ENCODE results near the gene SCMH1. TPM values are rescaled to one million over a fixed set of nuclear protein-coding genes. Genes with fewer than 3 reads are reported as not detected.

Gene SCMH1
- polyA plus RNA-seq, 2 of the 4 experiments (the other 2 are of a cell fraction), result 11.6 to 26.7 TPM

DNA sequence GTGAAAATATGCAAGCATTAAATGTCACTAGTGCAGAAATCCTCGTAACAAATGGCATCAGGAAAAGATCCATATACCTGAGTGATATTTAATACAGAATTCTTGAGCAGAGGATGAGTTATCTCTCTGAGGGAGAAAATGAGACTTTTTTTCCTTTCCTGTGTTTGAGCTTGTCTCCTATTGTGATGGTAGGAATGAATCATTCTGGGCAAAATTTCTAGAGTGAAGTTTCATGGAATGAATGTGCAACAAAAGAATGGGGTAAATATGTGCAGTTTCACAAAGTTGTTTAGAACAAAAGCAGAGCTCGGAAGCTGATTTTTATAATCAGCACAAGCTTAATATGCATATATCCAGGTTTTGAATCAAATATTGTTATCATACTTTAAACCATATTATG is 258.0 kb downstream of the SCMH1 start (continued):
- TF ChIP-seq FOXS1 (CRISPR knock-in tag; IDR thresholded peaks at IDR 0.05) (no peak), TP53 (CRISPR knock-in tag; IDR thresholded peaks at IDR 0.05) (no peak)

- no peak for ATAC-seq
- H3K4me3 ChIP-seq, result peak overlapping the region; percentile 93
- WGBS (ENCODE audit: missing lambda C conversion rate), result 63% methylated on average over 1 of the region's 1 CpG
- peaks cover 65% of the 10 kb centered on the region for H3K4me1 ChIP-seq
- DNase-seq (ENCODE audit: low read depth in 1 of 2, low spot score in 1 of 2), result no peak
- no peak for FAIRE-seq
- H3K27ac ChIP-seq, result peak overlapping the region; percentile 99 to 100
- POLR2A ChIA-PET, result interaction anchor here (1.0 kb wide), 1 partner anchor 20 kb away, joined by 3 read pairs; no protein-coding TSS in a partner anchor
- H3K4me2 ChIP-seq, result peak overlapping the region; percentile 93
- H3K9me3 ChIP-seq, result no peaks in the 10 kb centered on the region
- CTCF ChIA-PET, result interaction anchor here (1.2 to 3.1 kb wide), 2 partner anchors 21 to 30 kb away, joined by 6 to 8 read pairs; no protein-coding TSS in a partner anchor
- TF ChIP-seq CEBPB (IDR thresholded peaks at IDR 0.05) (no peak), RARB (CRISPR knock-in tag; IDR thresholded peaks at IDR 0.05) (no peak), JUN (IDR thresholded peaks at IDR 0.05) (no peak), KDM1A (IDR thresholded peaks at IDR 0.05; ENCODE audit: low read depth) (no peak), BCL3 (IDR thresholded peaks at IDR 0.05) (no peak), HES2 (IDR thresholded peaks at IDR 0.05) (no peak), JUNB (IDR thresholded peaks at IDR 0.05) (no peak), TFCP2L1 (CRISPR knock-in tag; IDR thresholded peaks at IDR 0.05) (no peak), RNF2 (IDR thresholded peaks at IDR 0.05; ENCODE audit: borderline replicate concordance, low read depth) (no peak), MAFK (IDR thresholded peaks at IDR 0.05; ENCODE audit: partially characterized antibody) (no peak), SMC3 (IDR thresholded peaks at IDR 0.05) (no peak), MAZ (IDR thresholded peaks at IDR 0.05; ENCODE audit: borderline replicate concordance, low read depth, low read length) (no peak), RFX5 (IDR thresholded peaks at IDR 0.05) (no peak)
- TF ChIP-seq, protein P1, sequence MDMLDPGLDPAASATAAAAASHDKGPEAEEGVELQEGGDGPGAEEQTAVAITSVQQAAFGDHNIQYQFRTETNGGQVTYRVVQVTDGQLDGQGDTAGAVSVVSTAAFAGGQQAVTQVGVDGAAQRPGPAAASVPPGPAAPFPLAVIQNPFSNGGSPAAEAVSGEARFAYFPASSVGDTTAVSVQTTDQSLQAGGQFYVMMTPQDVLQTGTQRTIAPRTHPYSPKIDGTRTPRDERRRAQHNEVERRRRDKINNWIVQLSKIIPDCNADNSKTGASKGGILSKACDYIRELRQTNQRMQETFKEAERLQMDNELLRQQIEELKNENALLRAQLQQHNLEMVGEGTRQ (IDR thresholded peaks at IDR 0.05), result no peak
These were observed 258.8 kb downstream of the SCMH1 start for GRCh38 chr1:40983286-40983685.

DNA sequence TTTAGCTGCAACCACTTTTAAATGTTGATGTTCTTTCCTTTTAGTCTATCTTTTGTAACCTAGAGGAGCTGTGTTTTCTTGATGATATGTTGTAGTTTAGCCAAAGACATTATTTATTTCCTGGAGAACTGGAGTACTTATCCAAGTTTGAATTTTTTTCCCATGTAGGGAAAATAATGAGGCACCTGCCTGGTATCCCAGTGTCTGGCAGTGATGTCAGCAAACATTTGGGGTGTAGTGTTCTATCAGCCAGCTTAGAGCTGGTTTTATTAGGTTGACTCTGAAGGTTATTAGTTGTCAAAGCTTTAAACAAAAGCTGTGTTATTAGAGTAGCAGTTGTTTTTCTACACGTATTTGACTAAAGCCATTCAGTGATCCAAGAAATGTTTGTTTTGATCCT is 259.4 kb downstream of the SCMH1 start:
- peak overlapping the region; percentile 99 to 100 for H3K27ac ChIP-seq
- H3K4me2 ChIP-seq, result peak overlapping the region; percentile 93
- ChIA-PET CTCF (interaction anchor here (1.2 to 3.1 kb wide), 2 partner anchors 22 to 30 kb away, joined by 6 to 8 read pairs; no protein-coding TSS in a partner anchor), POLR2A (interaction anchor here (1.0 kb wide), 1 partner anchor 21 kb away, joined by 3 read pairs; no protein-coding TSS in a partner anchor)
- 17% methylated on average over 1 of the region's 1 CpG for WGBS (ENCODE audit: missing lambda C conversion rate)
- peaks cover 65% of the 10 kb centered on the region for H3K4me1 ChIP-seq
- FAIRE-seq, result no peak
- no peaks in the 10 kb centered on the region for H3K9me3 ChIP-seq
- no peak for ATAC-seq
- TF ChIP-seq NFE2L2 (conservative IDR thresholded peaks at IDR 0.05; ENCODE audit: low read length) (no peak), NPAS2 (CRISPR knock-in tag; IDR thresholded peaks at IDR 0.05; ENCODE audit: borderline replicate concordance) (no peak), FOSL2 (IDR thresholded peaks at IDR 0.05) (no peak), FOSL2 (CRISPR knock-in tag; IDR thresholded peaks at IDR 0.05) (no peak), MYC (IDR thresholded peaks at IDR 0.05; ENCODE audit: borderline replicate concordance, low read length) (no peak), HES2 (IDR thresholded peaks at IDR 0.05) (no peak), CBX2 (IDR thresholded peaks at IDR 0.05; ENCODE audit: borderline replicate concordance, low read depth) (no peak), MAZ (IDR thresholded peaks at IDR 0.05; ENCODE audit: borderline replicate concordance, low read depth, low read length) (no peak), ZSCAN20 (CRISPR knock-in tag; IDR thresholded peaks at IDR 0.05) (no peak), GATA3 (IDR thresholded peaks at IDR 0.05; ENCODE audit: borderline replicate concordance) (no peak), HEYL (CRISPR knock-in tag; IDR thresholded peaks at IDR 0.05) (no peak), RFX5 (IDR thresholded peaks at IDR 0.05) (no peak), EHMT2 (IDR thresholded peaks at IDR 0.05; ENCODE audit: low read depth) (no peak)
- no peak for DNase-seq (ENCODE audit: low read depth in 1 of 2, low spot score in 1 of 2)
- peak overlapping the region; percentile 93 for H3K4me3 ChIP-seq
